Activated T-helper 1 cell treated with anti-CD3 and anti-CD28 coated beads, Interleukin-12 subunit alpha, Interleukin-12 subunit beta, Interleukin-2, Interleukin-4 antibody, amounts not matched to agents 30 ng/mL and 10 ng/mL and 1 ng/mL, durations not matched to agents 14 hours and 24 hours and 36 hours (primary cell): ENCODE results near the gene ATP6V1B1. TPM values are rescaled to one million over a fixed set of nuclear protein-coding genes. Genes with fewer than 3 reads are reported as not detected.
A peak's percentile ranks its signal among the peaks of the same experiment; 100 is the strongest.

Source experiments
- DNase-seq: peaks from one replicate; pipeline ENCODE4 v3.0.0; 2021; ENCODE audit warnings: low spot score
- H3K27ac Mint-ChIP-seq: one replicate; pipeline ENCODE4 v1.8.0; 2021; ENCODE audit warnings: mild to moderate bottlenecking, mixed read lengths
- H3K27me3 Mint-ChIP-seq: one replicate; pipeline ENCODE4 v1.8.0; 2022; ENCODE audit warnings: mild to moderate bottlenecking, moderate library complexity, mixed read lengths; ENCODE audit not compliant: insufficient read depth
- H3K36me3 Mint-ChIP-seq: one replicate; pipeline ENCODE4 v1.8.0; 2021; ENCODE audit warnings: low read depth, mixed read lengths
- H3K4me1 Mint-ChIP-seq: one replicate; pipeline ENCODE4 v1.8.0; 2021; ENCODE audit warnings: low read depth, mixed read lengths
- H3K4me3 Mint-ChIP-seq: one replicate; pipeline ENCODE4 v1.8.0; 2021; ENCODE audit warnings: mild to moderate bottlenecking, moderate library complexity, mixed read lengths
- H3K9me3 Mint-ChIP-seq: one replicate; pipeline ENCODE4 v1.8.0; 2021; ENCODE audit warnings: mixed read lengths
- intact Hi-C: fragments of 100-400 bp; cut with micrococcal nuclease; formaldehyde crosslinking; loops from one replicate; pipeline ENCODE4 v1.15.1; 2024
- total RNA-seq: library from RNA; stranded (reverse); gene quantifications from 2 replicates; pipeline ENCODE4 v1.2.3, GENCODE V29; 2022

Gene ATP6V1B1
- total RNA-seq, 1 donor from 2014 or later, result not detected

- no peaks in the 10 kb centered on the region for H3K9me3 Mint-ChIP-seq
- peak; percentile 67 for DNase-seq
- H3K27me3 Mint-ChIP-seq, result peaks cover 32% of the 10 kb centered on the region
- H3K36me3 Mint-ChIP-seq, result no peaks in the 10 kb centered on the region
- H3K4me1 Mint-ChIP-seq, result peaks cover 16% of the 10 kb centered on the region
- H3K27ac Mint-ChIP-seq, result no peak overlapping the region
- H3K4me3 Mint-ChIP-seq, result peak overlapping the region; percentile 81
- intact Hi-C loops, result loop anchor here (1.0 kb wide), 2 partner anchors 77 to 86 kb away; no protein-coding TSS in a partner anchor
These were observed 12.8 kb downstream of the ATP6V1B1 start for GRCh38 chr2:70948337-70949003.

- no peak for DNase-seq
- H3K27me3 Mint-ChIP-seq, result peaks cover 36% of the 10 kb centered on the region
- no peaks in the 10 kb centered on the region for H3K36me3 Mint-ChIP-seq
- intact Hi-C loops, result no loop called here
- no peak overlapping the region for H3K4me3 Mint-ChIP-seq
- H3K4me1 Mint-ChIP-seq, result peaks cover 16% of the 10 kb centered on the region
- no peak overlapping the region for H3K27ac Mint-ChIP-seq
- H3K9me3 Mint-ChIP-seq, result no peaks in the 10 kb centered on the region
These were observed 13.4 kb downstream of the ATP6V1B1 start for GRCh38 chr2:70949086-70949485.

- intact Hi-C loops, result no loop called here
- Mint-ChIP-seq H3K4me3 (no peak overlapping the region), H3K27ac (no peak overlapping the region), H3K9me3 (no peaks in the 10 kb centered on the region), H3K27me3 (peaks cover 39% of the 10 kb centered on the region), H3K36me3 (no peaks in the 10 kb centered on the region), H3K4me1 (no peaks in the 10 kb centered on the region)
- no peak for DNase-seq
These were observed 19.2 kb downstream of the ATP6V1B1 start for GRCh38 chr2:70954886-70955285.

- no peak overlapping the region for H3K27ac Mint-ChIP-seq
These were observed 20.4 kb downstream of the ATP6V1B1 start for GRCh38 chr2:70956141-70956540.

GRCh38 chr2:70957798-70958197, 22.1 kb downstream of the ATP6V1B1 start:
- H3K4me1 Mint-ChIP-seq, result no peaks in the 10 kb centered on the region
- intact Hi-C loops, result no loop called here
- H3K9me3 Mint-ChIP-seq, result no peaks in the 10 kb centered on the region
- H3K4me3 Mint-ChIP-seq, result no peak overlapping the region
- no peak overlapping the region for H3K27ac Mint-ChIP-seq
- H3K36me3 Mint-ChIP-seq, result no peaks in the 10 kb centered on the region
- H3K27me3 Mint-ChIP-seq, result peaks cover 26% of the 10 kb centered on the region
- no peak for DNase-seq

More at GRCh38 chr2:70956141-70956540, 20.4 kb downstream of the ATP6V1B1 start:
- intact Hi-C loops, result no loop called here
- H3K36me3 Mint-ChIP-seq, result no peaks in the 10 kb centered on the region
- DNase-seq, result no peak
- no peaks in the 10 kb centered on the region for H3K4me1 Mint-ChIP-seq
- peaks cover 39% of the 10 kb centered on the region for H3K27me3 Mint-ChIP-seq
- H3K4me3 Mint-ChIP-seq, result no peak overlapping the region
- no peaks in the 10 kb centered on the region for H3K9me3 Mint-ChIP-seq

- Mint-ChIP-seq H3K4me1 (no peaks in the 10 kb centered on the region), H3K4me3 (no peak overlapping the region), H3K9me3 (no peaks in the 10 kb centered on the region), H3K27ac (no peak overlapping the region), H3K27me3 (peaks cover 24% of the 10 kb centered on the region), H3K36me3 (no peaks in the 10 kb centered on the region)
- intact Hi-C loops, result no loop called here
- DNase-seq, result no peak
These were observed 23.1 kb downstream of the ATP6V1B1 start for GRCh38 chr2:70958759-70959158.

GRCh38 chr2:70959271-70959761, 23.6 kb downstream of the ATP6V1B1 start:
- Mint-ChIP-seq H3K36me3 (no peaks in the 10 kb centered on the region), H3K4me1 (no peaks in the 10 kb centered on the region), H3K27ac (no peak overlapping the region), H3K4me3 (no peak overlapping the region), H3K27me3 (peaks cover 24% of the 10 kb centered on the region), H3K9me3 (no peaks in the 10 kb centered on the region)
- intact Hi-C loops, result no loop called here
- no peak for DNase-seq

GRCh38 chr2:70959851-70960832, 24.4 kb downstream of the ATP6V1B1 start:
- no peak for DNase-seq
- Mint-ChIP-seq H3K27me3 (peaks cover 20% of the 10 kb centered on the region), H3K36me3 (no peaks in the 10 kb centered on the region), H3K9me3 (no peaks in the 10 kb centered on the region), H3K4me3 (no peak overlapping the region), H3K4me1 (peaks cover 6% of the 10 kb centered on the region), H3K27ac (no peak overlapping the region)
- intact Hi-C loops, result no loop called here

GRCh38 chr2:70960833-70961647, 25.3 kb downstream of the ATP6V1B1 start:
- H3K9me3 Mint-ChIP-seq, result no peaks in the 10 kb centered on the region
- peaks cover 18% of the 10 kb centered on the region for H3K27me3 Mint-ChIP-seq
- no peak overlapping the region for H3K27ac Mint-ChIP-seq
- intact Hi-C loops, result no loop called here
- DNase-seq, result no peak
- H3K4me3 Mint-ChIP-seq, result no peak overlapping the region
- H3K36me3 Mint-ChIP-seq, result no peaks in the 10 kb centered on the region
- H3K4me1 Mint-ChIP-seq, result peaks cover 9% of the 10 kb centered on the region

- Mint-ChIP-seq H3K4me1 (peaks cover 9% of the 10 kb centered on the region), H3K27ac (no peak overlapping the region), H3K9me3 (no peaks in the 10 kb centered on the region), H3K4me3 (no peak overlapping the region), H3K36me3 (no peaks in the 10 kb centered on the region), H3K27me3 (peaks cover 21% of the 10 kb centered on the region)
- no peak for DNase-seq
- intact Hi-C loops, result no loop called here
These were observed 25.9 kb downstream of the ATP6V1B1 start for GRCh38 chr2:70961648-70961994.

- H3K9me3 Mint-ChIP-seq, result no peaks in the 10 kb centered on the region
- H3K27me3 Mint-ChIP-seq, result peaks cover 22% of the 10 kb centered on the region
- no peak overlapping the region for H3K27ac Mint-ChIP-seq
- no peaks in the 10 kb centered on the region for H3K36me3 Mint-ChIP-seq
- peaks cover 9% of the 10 kb centered on the region for H3K4me1 Mint-ChIP-seq
- no peak for DNase-seq
- intact Hi-C loops, result no loop called here
- no peak overlapping the region for H3K4me3 Mint-ChIP-seq
These were observed 26.6 kb downstream of the ATP6V1B1 start for GRCh38 chr2:70962211-70962884.
